GM21529 (cell line): ENCODE data around the gene ITGB4.
"Not testable (repeated sequence)": the region's sequence is repeated elsewhere in the genome, so short reads cannot be mapped to it uniquely, and the experiment has no call there.

Experiments
- ATAC-seq: cut with Tn5 transposase; IDR thresholded peaks from one replicate; pipeline ENCODE4 v1.9.1; 2021; ENCODE audit not compliant: unreplicated experiment

ITGB4 gene

DNA sequence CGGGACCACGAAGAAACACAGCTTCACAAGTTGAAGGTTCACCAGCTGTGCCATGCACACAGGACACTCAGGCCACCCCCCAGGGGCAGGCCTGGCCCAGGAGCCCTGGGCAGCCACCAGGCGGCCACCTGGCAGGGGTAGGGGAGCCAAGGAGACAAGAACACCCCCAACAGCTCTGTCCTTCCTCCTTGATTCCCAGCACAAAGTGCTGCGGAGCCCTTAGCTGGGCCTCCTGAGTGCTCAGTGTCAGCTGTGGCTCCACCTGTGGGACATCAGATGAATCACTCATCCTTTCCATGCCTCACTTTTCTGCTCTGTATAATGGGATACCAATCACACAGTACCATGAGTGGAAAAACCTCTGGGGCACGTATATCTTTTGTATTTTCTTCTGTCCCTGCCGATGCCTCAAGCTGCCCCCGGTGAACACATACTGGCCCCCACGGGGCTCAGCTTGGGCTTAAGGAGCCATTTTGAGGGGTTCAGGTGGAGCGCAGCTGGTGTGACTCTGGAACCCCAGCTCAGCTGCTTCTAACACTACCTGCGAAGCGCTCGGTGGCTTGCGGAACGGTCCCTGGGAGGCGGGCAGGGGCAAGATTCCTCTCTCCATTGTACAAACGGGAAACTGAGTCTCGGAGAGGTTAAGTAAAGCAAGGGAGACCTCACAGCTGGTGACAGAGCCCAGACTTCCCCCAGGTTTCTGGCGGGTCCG, 31.7 kb downstream of the ITGB4 start:
- no peak for ATAC-seq

DNA sequence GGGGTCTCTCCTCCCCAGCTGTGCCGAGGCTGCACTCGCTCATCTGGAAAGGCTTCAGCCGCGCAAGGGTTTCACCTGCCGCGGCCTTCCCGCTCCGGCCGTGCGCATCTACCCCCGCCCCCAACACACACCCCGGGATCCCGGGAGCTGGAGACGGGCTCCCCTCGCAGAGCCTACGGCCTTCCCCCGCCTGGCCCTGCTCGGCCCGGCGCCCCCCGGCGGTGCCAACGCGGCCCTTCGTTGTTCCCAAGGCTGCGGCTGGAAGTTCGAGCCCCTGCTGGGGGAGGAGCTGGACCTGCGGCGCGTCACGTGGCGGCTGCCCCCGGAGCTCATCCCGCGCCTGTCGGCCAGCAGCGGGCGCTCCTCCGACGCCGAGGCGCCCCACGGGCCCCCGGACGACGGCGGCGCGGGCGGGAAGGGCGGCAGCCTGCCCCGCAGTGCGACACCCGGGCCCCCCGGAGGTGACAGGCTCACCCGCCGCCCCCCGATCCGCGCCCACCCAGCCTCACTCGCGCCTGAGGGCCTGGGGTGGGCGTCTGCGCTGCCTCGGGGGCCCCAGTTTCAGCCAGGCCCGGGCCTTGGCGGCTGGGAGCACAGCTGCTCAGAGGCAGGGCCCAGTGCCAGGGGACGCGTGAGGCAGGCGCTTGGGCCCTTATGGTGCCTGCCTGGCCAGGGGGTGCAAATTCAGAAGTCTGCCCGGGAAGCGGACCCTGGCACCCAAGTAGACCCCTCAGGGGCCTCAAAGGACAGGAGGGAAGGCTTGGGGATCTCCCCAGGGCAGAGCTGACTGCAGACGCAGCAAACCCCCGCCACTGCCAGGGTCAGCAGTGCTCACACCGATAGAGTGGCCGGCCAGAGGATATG, 32.5 kb downstream of the ITGB4 start:
- peak; percentile 56 for ATAC-seq

DNA sequence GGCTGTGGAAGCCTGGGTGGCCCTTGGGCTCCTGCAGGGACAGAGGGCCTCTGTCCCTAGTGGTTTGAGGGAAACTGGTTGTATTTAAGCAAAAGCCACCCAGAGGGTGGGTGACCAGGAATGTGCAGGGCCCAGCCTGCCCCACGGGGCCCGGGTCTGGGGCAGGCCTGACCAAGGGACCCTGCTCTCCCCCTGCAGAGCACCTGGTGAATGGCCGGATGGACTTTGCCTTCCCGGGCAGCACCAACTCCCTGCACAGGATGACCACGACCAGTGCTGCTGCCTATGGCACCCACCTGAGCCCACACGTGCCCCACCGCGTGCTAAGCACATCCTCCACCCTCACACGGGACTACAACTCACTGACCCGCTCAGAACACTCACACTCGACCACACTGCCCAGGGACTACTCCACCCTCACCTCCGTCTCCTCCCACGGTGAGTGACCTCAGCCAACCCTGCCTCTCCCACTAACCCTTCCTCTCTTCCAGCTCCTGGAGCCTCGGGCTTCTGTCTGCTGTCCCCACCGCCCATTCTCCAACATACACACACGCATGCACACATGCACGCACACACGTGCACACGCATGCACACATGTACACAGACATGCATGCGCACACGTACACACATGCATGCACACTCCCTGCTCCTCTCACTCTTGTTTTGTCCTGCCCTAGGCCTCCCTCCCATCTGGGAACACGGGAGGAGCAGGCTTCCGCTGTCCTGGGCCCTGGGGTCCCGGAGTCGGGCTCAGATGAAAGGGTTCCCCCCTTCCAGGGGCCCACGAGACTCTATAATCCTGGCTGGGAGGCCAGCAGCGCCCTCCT, 33.3 kb downstream of the ITGB4 start:
- no peak for ATAC-seq

DNA sequence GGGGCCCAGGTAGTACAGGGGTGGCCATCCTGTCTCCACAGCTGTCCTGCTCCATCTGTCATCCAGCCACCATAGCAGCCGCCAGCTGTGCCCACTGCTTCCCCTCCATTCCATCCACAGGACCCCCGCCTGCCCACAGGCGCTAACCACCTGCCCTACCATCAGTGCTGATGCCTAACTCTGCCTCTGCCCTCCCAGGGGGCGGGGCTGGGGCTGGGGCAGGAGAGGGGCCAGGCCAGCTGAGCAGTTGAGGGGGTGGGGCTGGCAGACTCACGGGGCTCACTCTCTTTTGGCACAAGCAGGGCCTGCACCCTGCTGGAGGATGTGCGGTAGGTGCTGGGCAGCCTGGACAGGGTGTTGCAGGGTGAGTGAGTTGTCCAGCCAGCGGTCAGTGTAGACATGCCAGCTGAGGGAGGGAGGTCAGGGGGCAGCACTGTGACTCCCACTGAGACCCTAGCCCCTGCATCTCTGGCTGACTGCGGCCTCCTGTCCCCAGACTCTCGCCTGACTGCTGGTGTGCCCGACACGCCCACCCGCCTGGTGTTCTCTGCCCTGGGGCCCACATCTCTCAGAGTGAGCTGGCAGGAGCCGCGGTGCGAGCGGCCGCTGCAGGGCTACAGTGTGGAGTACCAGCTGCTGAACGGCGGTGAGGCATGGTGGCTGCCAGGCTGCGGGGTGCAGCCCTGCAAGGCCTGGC, 34.1 kb downstream of the ITGB4 start:
- no peak for ATAC-seq

DNA sequence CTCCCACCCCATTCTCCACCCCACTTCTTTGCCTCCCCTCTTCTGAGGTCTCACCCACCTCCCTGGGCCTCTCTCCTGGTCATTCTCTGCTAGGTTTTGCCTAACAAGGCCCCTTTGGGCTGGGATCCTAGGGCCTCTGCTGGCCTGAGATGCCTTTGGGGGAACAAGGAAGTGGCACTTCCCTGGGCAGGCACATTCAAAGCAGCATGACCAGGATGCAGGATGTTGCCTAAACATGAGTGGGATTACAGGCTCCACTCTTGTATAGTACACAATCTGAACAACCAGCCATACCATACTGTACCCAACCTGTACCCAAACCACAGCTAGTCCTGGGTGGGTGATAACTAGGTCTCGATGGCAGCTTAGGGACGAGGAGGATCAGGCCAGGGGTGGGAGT, 34.7 kb downstream of the ITGB4 start:
- ATAC-seq: no peak

DNA sequence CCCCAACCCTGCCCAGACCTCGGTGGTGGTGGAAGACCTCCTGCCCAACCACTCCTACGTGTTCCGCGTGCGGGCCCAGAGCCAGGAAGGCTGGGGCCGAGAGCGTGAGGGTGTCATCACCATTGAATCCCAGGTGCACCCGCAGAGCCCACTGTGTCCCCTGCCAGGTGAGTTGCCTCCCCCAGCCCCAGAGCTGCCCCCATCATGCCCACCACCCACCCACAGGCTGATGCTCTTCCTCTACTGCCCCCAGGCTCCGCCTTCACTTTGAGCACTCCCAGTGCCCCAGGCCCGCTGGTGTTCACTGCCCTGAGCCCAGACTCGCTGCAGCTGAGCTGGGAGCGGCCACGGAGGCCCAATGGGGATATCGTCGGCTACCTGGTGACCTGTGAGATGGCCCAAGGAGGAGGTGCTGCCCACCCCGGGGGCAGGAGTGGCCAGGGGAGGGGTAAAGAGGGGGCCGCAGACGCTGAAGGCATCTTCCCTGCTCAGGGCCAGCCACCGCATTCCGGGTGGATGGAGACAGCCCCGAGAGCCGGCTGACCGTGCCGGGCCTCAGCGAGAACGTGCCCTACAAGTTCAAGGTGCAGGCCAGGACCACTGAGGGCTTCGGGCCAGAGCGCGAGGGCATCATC, 35.3 kb downstream of the ITGB4 start:
- no peak for ATAC-seq

DNA sequence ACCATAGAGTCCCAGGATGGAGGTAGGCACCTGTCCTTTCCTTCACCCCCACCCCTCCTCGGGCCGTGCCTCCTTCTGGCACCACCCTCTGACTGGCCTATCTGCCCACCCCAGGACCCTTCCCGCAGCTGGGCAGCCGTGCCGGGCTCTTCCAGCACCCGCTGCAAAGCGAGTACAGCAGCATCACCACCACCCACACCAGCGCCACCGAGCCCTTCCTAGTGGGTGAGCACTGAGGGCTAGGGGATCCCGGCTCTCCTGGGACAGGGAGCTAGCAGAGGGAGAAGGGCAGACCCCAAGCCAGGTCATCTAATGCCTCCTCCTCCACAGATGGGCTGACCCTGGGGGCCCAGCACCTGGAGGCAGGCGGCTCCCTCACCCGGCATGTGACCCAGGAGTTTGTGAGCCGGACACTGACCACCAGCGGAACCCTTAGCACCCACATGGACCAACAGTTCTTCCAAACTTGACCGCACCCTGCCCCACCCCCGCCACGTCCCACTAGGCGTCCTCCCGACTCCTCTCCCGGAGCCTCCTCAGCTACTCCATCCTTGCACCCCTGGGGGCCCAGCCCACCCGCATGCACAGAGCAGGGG, 35.9 kb downstream of the ITGB4 start:
- no peak for ATAC-seq

DNA sequence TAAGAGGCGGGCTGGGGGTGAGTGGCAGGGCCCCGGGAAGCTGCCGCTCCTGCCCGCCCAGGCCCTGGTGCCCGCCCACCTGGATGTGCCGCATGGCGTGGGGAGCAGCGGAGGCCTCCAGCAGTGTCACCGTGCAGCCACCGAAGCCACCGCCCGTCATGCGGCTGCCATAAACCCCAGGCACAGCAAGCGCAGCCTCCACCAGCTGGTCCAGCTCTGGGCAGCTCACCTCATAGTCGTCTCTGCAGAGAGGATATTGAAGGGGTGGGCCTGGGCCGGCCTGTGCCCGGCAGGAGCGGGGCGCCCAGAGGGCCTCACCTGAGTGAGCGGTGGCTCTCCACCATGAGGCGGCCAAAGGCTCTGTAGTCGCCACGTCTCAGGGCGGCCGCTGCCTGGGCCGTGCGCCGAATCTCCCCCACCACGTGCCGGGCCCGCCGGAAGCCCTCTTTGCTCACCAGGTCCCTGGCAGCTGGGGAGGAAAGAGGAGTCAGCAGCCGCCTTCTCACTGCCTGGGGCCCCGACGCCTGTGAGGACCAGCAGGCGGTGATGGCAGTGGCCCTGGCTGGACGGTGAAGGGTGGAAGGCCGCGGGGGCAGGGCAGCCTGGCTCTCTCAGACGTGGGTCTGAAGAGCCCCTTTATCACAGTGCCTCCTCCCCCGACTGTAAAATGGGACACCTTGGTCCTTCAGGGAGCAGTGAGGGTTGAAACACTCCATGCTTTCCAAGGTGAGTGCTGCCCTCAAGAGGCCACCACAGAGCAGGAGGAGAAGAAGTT, 37.1 kb downstream of the ITGB4 start:
- no peak for ATAC-seq

DNA sequence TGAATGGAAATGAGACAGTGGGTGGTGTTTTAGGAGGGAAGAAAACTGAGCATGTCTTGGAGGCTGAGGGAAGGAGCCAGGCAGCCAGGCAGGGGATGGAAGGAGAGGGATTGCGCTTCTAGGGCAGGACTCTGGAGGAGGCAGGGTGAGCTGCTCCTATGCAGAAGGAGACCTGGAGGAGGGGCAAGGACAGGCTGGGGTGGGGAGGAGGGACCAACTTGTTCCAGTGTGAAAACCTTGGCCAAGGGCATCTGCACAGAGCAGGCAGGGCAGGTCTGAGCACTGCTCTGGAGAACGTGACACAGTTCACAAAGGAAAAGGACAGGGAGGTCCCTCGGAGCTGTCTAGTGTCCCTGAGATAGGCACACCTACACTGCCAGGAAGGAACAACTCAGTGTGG, 38.2 kb downstream of the ITGB4 start:
- ATAC-seq: no peak

DNA sequence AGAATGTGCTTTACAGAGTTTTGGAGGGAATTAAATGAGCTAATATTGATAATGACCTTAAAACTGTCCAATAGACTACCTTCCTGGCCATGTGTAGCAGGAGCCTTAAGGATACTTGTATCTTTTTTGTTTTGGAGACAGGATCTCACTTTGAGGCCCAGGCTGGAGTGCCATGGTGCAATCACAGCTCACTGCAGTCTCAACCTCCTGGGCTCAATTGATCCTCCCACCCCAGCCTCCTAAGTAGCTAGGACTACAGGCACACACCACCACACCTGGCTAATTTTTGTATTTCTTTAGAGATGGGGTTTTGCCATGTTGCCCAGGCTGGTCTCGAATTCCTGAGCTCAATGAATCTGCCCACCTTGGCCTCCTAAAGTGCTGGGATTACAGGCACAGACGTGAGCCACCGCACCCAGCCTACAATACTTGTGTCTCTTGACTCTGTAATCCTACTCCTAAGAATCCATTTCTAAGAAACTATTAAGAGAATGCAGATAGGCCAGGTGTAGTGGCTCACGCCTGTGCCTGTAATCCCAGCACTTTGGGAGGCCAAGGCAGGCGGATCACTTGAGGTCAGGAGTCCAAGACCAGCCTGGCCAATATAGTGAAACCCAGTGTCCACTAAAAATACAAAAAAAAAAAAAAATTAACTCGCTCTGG, 38.9 kb downstream of the ITGB4 start:
- not testable (repeated sequence) for ATAC-seq

DNA sequence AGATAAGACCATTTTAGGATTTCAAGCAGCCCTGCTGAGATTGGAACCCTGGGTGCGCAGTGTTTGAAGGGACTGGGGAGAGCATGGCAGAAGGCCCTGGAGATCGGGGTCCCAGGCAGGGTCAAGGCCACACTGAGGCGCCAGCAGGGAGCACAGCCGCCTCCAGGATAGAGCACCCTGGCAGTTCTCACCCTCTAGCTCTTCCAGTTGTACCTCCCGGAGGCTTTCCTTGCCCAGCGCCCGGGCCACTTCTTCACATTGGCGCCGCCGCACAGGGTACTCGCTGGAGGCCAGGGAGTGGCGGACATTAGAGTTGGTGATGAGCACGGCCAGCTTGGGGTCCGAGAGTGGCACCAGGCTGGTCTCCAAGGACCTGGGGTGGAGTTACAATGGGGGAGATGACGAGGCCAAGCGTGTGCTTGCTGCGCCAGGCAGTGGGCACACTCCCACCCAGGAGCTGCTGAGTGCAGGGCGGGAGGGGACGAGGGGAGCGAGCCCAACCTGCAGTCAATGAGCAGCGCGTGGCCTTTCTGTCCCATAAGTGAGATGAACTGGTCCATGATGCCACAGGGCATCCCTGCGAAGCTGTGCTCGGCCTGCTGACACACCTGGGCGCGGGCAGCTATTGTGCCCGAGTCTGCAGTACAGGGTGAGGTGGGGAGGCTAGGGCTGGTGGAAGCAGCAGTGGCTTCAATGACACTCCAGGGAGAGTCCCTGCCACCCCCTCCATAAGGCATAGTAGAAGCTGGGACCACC, 41.4 kb downstream of the ITGB4 start:
- no peak for ATAC-seq

DNA sequence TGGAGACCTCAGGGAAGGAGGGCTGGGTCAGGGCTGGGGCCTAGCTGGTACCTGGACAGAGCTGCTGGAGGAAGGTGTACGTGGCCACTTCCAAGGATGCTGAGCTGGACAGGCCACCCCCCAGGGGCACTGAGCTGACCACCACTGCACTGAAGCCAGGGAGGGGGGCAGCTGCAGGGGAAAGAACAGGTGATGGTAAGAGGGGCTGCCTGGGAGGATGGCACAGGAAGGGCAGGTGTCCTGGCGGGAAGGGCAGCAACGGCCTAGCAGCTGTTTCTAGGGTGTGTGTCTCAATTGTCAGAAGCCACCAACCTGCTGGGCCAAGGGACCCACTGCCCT, 42.0 kb downstream of the ITGB4 start:
- ATAC-seq: no peak

DNA sequence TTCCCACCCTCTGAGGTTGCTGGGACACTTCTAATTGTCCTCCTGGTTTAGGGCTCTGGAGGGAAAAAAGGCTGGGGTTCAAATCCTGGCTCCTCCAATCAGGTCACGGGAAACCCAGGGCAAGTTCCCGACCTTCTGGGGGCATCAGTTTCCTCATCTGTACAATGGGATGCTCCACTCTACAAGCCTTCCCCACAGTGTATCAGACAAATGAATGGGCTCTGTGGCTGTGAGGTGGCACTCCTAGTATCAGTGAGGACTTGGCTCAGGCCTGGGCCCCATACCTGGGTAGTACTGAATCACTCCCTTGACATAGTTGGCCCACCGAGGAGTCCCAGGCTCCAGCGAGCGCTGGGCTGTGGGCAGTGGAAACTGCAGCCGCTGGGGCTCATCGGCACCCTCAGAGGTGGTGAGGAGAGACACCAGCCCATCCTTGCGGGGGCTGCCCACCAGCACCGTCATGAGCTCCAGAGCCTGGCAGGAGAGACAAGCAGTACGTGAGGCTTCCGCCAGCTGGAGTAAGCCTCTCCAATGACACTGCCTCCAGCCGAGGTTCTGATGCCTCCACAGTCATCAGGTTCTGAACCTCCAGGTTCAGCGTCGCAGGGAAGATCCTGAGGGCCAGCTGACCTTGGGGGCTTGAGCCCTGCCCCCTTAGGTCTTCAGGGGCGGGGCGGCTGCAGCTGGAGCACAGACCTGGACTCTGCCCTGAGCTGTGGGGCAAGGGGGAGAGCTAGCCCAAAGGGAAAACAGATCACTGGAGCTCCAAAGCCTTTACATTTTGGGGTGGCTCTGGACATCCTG, 42.6 kb downstream of the ITGB4 start:
- no peak for ATAC-seq

DNA sequence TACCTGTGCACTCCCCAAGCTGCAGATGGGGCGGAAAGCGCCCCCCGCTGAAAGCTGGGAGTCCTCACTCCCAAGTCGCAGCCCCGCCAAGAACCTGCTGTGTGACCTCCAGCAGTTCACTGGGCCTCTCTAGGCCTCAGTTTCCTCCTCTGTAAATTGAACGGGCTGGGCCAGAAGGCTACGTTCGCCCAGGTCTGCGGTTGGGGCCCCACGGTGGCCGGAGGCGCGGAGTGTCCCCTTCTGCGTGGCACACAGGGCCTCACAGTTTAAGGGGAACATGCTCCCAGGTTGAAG, 43.1 kb downstream of the ITGB4 start:
- no peak for ATAC-seq

DNA sequence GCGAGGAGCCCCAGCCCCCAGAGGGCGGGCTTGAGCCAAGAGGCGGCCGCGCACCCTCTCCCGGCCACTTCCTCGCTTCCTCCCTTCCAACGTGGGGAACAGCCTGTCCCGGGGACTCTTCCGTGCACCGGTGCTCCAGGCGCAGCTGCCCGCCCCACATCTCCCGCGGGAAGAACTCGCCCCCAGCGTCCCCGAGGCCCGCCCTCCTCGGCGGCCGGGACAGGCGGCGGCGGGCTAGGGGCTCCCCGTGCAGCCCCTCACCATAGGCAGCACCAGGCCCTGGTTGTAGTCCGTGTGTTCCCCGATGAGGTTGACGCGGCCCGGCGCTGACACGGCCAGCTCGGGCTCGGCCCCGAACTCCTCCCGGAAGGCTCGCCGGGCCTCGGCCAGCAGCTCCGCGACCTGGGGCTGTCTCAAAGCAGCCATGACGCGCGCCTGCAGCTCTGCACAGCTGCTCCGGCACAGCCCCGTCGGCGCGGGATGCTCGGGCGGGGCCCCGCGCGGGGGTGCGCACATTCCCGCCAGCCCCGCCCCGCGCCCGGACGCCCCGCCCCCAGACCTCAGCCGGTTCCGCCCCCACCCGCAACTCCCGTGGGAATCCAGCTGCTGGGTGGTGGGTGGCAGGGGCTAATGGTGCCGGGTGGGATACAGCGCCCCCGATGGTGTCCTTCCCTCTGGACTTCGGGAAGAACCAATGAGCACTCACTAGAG, 43.6 kb downstream of the ITGB4 start, which contains the start of gene GALK1:
TSS of gene GALK1 (minus strand) at position 482 of the 711 bp plus-strand sequence. CDS start at position 426, 56 bp downstream.
- ATAC-seq: peak; percentile 83

DNA sequence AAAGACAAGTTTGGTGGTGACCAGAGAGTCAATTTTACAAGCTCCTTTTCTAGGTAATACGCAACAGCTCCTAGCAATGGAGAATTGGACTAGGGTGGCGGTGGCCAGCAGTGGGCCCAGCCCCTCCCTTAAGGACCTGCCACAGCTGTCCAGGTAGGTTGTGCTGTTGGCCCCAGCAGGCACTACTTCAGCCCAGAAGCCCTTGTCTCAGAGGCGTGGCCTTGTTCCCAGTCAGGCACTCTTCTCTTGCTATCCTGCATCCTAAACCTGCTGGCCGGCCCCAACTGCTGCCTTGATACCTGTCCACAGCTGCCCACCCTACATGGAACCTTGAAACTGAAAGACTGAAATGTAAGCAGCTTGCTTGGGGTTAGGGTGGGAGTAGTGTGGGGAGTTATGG, 44.7 kb downstream of the ITGB4 start:
- ATAC-seq: no peak

DNA sequence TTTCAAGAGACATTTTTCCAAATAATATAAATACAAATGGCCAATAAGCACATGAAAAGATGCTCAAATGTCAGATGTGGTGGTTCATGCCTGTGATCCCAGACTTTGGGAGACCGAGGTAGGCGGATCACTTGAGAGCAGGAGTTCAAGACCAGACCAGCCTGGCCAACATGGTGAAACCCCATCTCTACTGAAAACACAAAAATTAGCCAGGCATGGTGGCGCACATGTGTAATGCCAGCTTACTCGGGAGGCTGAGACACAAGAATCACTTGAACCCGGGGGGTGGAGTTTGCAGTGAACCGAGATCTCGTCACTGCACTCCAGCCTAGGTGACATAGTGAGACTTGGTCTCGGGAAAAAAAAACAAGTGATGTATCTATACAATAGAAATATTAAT, 46.6 kb downstream of the ITGB4 start:
- ATAC-seq: no peak
